K562 (cell line): ENCODE measurements around the gene HOXC10.

ENCODE experiments used
- CEBPB ChIP-seq: fragments of 450-650 bp; IDR thresholded peaks from 2 replicates; pipeline ENCODE4 v1.6.1; 2016; ENCODE audit warnings: missing genetic modification characterization, missing compliant biosample characterization
- GTF2A2 ChIP-seq: IDR thresholded peaks from 2 replicates; pipeline ENCODE4 v1.6.1; 2016; ENCODE audit warnings: mild to moderate bottlenecking, missing genetic modification characterization, missing compliant biosample characterization
- JUN ChIP-seq, 2 experiments: sonication (generic) in 1 of 2; formaldehyde crosslinking in 1 of 2; IDR thresholded peaks; 2 replicates each; pipeline versions ENCODE4 v1.6.1 to v1.8.0; 2012 to 2022; ENCODE audit warnings: borderline replicate concordance in 2 of 2, mild to moderate bottlenecking in 2 of 2, improper control_type of control experiment in 1 of 2, low read depth in 1 of 2, low read length in 1 of 2, missing genetic modification reagents in 1 of 2
- NFXL1 ChIP-seq: fragments of 450-650 bp; formaldehyde crosslinking; IDR thresholded peaks from 2 replicates; pipeline ENCODE4 v1.4.0; 2021; ENCODE audit warnings: mild to moderate bottlenecking
- TCF15 ChIP-seq: fragments of 250-450 bp; sonication (Bioruptor Pico); IDR thresholded peaks from 2 replicates; pipeline ENCODE4 v1.8.0; 2022; ENCODE audit warnings: moderate library complexity, mild to moderate bottlenecking, inconsistent platforms
- TF ChIP-seq, protein P1 (sequence below): sonication (generic); formaldehyde crosslinking; IDR thresholded peaks from 2 replicates; pipeline ENCODE4 v1.8.1; 2023; ENCODE audit warnings: mild to moderate bottlenecking, missing genetic modification reagents
- TF ChIP-seq, protein P2 (sequence below): sonication (generic); formaldehyde crosslinking; IDR thresholded peaks from 2 replicates; pipeline ENCODE4 v1.4.0; 2020; ENCODE audit warnings: mild to moderate bottlenecking, missing genetic modification reagents

GRCh38 chr12:53997204-53998109 is 12.5 kb downstream of the HOXC10 start:
- TF ChIP-seq, protein P1, sequence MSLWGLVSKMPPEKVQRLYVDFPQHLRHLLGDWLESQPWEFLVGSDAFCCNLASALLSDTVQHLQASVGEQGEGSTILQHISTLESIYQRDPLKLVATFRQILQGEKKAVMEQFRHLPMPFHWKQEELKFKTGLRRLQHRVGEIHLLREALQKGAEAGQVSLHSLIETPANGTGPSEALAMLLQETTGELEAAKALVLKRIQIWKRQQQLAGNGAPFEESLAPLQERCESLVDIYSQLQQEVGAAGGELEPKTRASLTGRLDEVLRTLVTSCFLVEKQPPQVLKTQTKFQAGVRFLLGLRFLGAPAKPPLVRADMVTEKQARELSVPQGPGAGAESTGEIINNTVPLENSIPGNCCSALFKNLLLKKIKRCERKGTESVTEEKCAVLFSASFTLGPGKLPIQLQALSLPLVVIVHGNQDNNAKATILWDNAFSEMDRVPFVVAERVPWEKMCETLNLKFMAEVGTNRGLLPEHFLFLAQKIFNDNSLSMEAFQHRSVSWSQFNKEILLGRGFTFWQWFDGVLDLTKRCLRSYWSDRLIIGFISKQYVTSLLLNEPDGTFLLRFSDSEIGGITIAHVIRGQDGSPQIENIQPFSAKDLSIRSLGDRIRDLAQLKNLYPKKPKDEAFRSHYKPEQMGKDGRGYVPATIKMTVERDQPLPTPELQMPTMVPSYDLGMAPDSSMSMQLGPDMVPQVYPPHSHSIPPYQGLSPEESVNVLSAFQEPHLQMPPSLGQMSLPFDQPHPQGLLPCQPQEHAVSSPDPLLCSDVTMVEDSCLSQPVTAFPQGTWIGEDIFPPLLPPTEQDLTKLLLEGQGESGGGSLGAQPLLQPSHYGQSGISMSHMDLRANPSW (CRISPR knock-in tag): no peak
- no peak for TF ChIP-seq TCF15 (CRISPR knock-in tag)
- TF ChIP-seq JUN (IDR thresholded peaks at IDR 0.05; ENCODE audit: borderline replicate concordance, low read depth, low read length): no peak
- TF ChIP-seq JUN (CRISPR knock-in tag; IDR thresholded peaks at IDR 0.05; ENCODE audit: borderline replicate concordance): no peak
- TF ChIP-seq GTF2A2: no peak
- TF ChIP-seq NFXL1 (CRISPR knock-in tag): no peak
- TF ChIP-seq, protein P2, sequence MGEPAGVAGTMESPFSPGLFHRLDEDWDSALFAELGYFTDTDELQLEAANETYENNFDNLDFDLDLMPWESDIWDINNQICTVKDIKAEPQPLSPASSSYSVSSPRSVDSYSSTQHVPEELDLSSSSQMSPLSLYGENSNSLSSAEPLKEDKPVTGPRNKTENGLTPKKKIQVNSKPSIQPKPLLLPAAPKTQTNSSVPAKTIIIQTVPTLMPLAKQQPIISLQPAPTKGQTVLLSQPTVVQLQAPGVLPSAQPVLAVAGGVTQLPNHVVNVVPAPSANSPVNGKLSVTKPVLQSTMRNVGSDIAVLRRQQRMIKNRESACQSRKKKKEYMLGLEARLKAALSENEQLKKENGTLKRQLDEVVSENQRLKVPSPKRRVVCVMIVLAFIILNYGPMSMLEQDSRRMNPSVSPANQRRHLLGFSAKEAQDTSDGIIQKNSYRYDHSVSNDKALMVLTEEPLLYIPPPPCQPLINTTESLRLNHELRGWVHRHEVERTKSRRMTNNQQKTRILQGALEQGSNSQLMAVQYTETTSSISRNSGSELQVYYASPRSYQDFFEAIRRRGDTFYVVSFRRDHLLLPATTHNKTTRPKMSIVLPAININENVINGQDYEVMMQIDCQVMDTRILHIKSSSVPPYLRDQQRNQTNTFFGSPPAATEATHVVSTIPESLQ: no peak
- no peak for TF ChIP-seq CEBPB (tag)
